Testis (tissue), 3 donors: ENCODE measurements around the gene GNRHR. TPM values are rescaled to one million over a fixed set of nuclear protein-coding genes. Genes with fewer than 3 reads are reported as not detected.

ENCODE experiments used
- DNase-seq: peaks from one replicate; pipeline ENCODE4 v3.0.0-alpha.2; 2019
- H3K27ac ChIP-seq, 2 donors: fragments of 200-600 bp; sonication (generic); one replicate each; pipeline ENCODE4 v1.5.1; 2019
- H3K27me3 ChIP-seq: fragments of 200-600 bp; sonication (generic); one replicate; pipeline ENCODE4 v1.5.1; 2019
- H3K36me3 ChIP-seq: fragments of 200-600 bp; sonication (generic); one replicate; pipeline ENCODE4 v1.5.1; 2017; ENCODE audit warnings: low read depth; ENCODE audit errors: missing control alignments
- H3K4me1 ChIP-seq: fragments of 200-600 bp; sonication (generic); one replicate; pipeline ENCODE4 v1.5.1; 2019
- H3K4me3 ChIP-seq, 2 donors: fragments of 200-600 bp; sonication (generic); one replicate each; pipeline ENCODE4 v1.5.1; 2017 to 2019
- H3K9me3 ChIP-seq: fragments of 200-600 bp; sonication (generic); one replicate; pipeline ENCODE4 v1.5.1; 2017
- POLR2A ChIP-seq: fragments of 450-650 bp; IDR thresholded peaks from one replicate; pipeline ENCODE4 v1.6.1; 2017; ENCODE audit warnings: antibody characterized with exemption, mild to moderate bottlenecking, moderate library complexity
- WGBS, 2 donors: methylation state at CpG; one replicate each; pipeline ENCODE4 v1.1.5; 2018; 5-methylcytosine and 5-hydroxymethylcytosine counted together
- intact Hi-C: fragments of 100-400 bp; cut with DNase I; formaldehyde crosslinking; loops from one replicate; pipeline ENCODE4 v1.15.1; 2023; ENCODE audit warnings: low total_unique reads
- polyA plus RNA-seq: library from polyadenylated mRNA; stranded (reverse); fragments of 350-450 nt; fragmentation: Illumina TruSeq; extraction: RNeasy Lipid Tissue Mini Kit (QIAGEN cat#74804); gene quantifications from one replicate; pipeline ENCODE4 v1.2.3, GENCODE V29; 2014; ENCODE audit warnings: low read depth, low replicate concordance; ENCODE audit not compliant: insufficient read depth
- total RNA-seq, 2 donors: library from RNA; depleted of rRNA; stranded (reverse); fragments of >200 nt; gene quantifications; one replicate each; pipeline ENCODE4 v1.2.3, GENCODE V29; 2016
- TF ChIP-seq, protein P1 (sequence below), 3 experiments: fragments of 450-650 bp in 2 of 3; fragments of 200-600 bp in 1 of 3; sonication (generic) in 1 of 3; IDR thresholded peaks; one replicate each; pipeline ENCODE4 v1.5.1; 2016 to 2019; ENCODE audit warnings: antibody characterized with exemption in 3 of 3, mild to moderate bottlenecking in 2 of 3, moderate library complexity in 1 of 3

GNRHR gene
- total and polyA plus RNA-seq, 3 donors from 2014 or later, result 0.16 TPM; not detected in 2

DNA sequence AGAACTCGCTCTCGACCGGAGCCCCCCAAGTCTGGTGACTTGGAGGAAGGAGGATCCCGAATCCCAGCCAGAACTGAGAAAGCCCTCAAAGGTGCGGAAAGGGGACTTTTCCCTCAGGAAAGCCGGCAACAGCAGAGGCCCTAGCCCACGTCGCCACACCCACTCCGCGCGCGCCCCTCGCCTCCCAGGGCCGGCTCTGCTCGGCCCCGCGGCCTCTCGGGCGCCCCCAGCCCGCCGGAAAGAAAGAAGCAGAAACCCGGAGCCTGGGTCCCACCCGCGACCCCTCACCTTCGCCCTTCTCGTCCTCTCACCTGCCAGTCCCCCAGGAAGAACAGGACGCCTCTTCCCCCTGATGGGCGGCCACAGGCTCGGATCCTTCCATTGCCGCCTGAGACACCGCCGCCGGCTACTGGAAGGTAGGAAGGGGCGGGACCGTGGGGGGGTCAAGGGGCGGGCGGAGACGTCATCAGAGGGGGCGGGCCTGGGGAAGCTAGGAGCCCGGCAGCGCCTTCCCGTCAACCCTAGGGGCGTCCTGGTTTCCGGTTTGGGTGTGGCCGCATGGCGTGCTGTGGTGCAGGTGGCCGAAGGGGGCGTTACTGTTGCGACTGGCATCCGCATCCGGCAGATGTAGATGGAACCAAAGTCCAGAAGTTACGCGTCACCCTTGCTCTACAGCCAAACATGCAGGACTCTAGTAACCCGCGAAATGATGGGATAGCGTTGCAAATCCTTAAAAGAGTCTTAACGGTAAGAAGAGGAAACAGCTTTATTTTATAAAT lies 53.3 kb downstream of the GNRHR start, which contains the start of gene UBA6:
TSS of gene UBA6 (minus strand) at position 418 of the 779 bp plus-strand sequence. CDS start at position 382, 36 bp downstream.
- DNase-seq, result peak; percentile 98
- intact Hi-C loops, result no loop called here

DNA sequence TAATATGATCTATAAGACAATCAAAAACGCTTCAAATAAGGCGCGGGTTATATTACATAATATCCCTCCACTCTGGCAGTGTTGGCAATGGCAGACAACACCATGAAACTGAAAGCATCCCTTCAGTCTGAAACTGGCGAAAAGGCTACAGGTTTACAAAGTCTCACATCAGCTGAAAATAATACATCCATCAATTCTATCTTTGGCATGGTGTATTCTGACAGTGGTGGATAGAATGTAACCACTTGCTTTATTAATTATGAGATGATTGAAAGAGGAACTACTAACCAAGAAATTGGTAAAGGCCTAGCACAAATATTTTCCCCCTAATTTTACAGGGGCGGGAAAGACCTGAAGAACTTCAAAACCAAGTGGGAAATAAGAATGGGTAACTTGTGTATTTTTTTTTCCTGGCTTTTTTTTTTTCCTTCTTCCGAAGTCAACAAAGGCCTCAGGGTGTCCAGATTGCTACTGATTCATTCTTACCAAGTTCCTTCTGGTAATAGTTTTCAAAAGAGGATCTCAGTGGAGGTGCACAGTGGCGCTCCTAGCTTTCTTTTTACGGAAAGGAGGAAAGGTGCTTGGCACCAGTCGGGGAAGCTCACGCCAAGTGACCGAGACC lies 54.0 kb downstream of the GNRHR start:
- no peaks in the 10 kb centered on the region for H3K27me3 ChIP-seq
- peak overlapping the region; percentile 83 to 87 for H3K4me3 ChIP-seq
- intact Hi-C loops, result no loop called here
- H3K27ac ChIP-seq, result peak overlapping the region; percentile 89 to 91
- TF ChIP-seq POLR2A, result no peak
- TF ChIP-seq, protein P1, sequence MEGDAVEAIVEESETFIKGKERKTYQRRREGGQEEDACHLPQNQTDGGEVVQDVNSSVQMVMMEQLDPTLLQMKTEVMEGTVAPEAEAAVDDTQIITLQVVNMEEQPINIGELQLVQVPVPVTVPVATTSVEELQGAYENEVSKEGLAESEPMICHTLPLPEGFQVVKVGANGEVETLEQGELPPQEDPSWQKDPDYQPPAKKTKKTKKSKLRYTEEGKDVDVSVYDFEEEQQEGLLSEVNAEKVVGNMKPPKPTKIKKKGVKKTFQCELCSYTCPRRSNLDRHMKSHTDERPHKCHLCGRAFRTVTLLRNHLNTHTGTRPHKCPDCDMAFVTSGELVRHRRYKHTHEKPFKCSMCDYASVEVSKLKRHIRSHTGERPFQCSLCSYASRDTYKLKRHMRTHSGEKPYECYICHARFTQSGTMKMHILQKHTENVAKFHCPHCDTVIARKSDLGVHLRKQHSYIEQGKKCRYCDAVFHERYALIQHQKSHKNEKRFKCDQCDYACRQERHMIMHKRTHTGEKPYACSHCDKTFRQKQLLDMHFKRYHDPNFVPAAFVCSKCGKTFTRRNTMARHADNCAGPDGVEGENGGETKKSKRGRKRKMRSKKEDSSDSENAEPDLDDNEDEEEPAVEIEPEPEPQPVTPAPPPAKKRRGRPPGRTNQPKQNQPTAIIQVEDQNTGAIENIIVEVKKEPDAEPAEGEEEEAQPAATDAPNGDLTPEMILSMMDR (IDR thresholded peaks at IDR 0.05), result no peak
- no peaks in the 10 kb centered on the region for H3K9me3 ChIP-seq
- no peak for DNase-seq
- H3K36me3 ChIP-seq, result no peaks in the 10 kb centered on the region
- WGBS, 2 donors, result 18 to 20% methylated on average over 11 of the region's 11 CpGs
- H3K4me1 ChIP-seq, result peaks cover 6% of the 10 kb centered on the region

More for the DNA sequence above, 53.3 kb downstream of the GNRHR start, which contains the start of gene UBA6:
- TF ChIP-seq, protein P1 (IDR thresholded peaks at IDR 0.05), result peak in 2 of 3 experiments; percentile 7 to 27
- TF ChIP-seq POLR2A, result no peak
- H3K27me3 ChIP-seq, result no peaks in the 10 kb centered on the region
- H3K27ac ChIP-seq, result peak within 1 kb of the TSS; percentile 89 to 91
- 1 to 2% methylated on average over 24 to 57 of the region's 57 CpGs for WGBS, 2 donors
- H3K4me1 ChIP-seq, result peaks cover 6% of the 10 kb centered on the region
- H3K4me3 ChIP-seq, result peak within 1 kb of the TSS; percentile 83 to 87
- H3K36me3 ChIP-seq, result no peaks in the 10 kb centered on the region
- no peaks in the 10 kb centered on the region for H3K9me3 ChIP-seq

DNA sequence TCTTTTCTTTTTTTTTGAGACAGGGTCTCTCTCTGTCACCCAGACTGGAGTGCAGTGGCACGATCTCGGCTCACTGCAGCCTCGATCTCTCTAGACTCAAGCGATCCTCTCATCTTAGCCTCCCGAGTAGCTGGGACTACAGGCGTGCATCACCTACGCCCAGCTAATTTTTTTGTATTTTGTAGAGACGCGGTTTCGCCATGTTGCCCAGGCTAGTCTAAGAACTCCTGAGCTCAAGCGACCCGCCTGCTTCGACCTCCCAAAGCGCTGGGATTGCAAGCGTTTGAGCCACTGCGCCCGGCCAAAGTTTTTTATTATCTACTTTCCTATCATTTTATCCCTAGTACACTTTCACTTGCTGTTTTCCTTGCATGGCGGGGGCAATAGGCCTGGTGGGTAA lies 54.6 kb downstream of the GNRHR start:
- Histone ChIP-seq H3K9me3 (no peaks in the 10 kb centered on the region), H3K36me3 (no peaks in the 10 kb centered on the region), H3K27me3 (no peaks in the 10 kb centered on the region), H3K4me3 (peak overlapping the region; percentile 83 to 87), H3K4me1 (peaks cover 6% of the 10 kb centered on the region), H3K27ac (no peak overlapping the region)
- WGBS, 2 donors, result 66 to 76% methylated on average over 18 of the region's 18 CpGs
- intact Hi-C loops, result no loop called here
- DNase-seq, result no peak
- TF ChIP-seq, protein P1 (IDR thresholded peaks at IDR 0.05), result no peak
- TF ChIP-seq POLR2A, result no peak

DNA sequence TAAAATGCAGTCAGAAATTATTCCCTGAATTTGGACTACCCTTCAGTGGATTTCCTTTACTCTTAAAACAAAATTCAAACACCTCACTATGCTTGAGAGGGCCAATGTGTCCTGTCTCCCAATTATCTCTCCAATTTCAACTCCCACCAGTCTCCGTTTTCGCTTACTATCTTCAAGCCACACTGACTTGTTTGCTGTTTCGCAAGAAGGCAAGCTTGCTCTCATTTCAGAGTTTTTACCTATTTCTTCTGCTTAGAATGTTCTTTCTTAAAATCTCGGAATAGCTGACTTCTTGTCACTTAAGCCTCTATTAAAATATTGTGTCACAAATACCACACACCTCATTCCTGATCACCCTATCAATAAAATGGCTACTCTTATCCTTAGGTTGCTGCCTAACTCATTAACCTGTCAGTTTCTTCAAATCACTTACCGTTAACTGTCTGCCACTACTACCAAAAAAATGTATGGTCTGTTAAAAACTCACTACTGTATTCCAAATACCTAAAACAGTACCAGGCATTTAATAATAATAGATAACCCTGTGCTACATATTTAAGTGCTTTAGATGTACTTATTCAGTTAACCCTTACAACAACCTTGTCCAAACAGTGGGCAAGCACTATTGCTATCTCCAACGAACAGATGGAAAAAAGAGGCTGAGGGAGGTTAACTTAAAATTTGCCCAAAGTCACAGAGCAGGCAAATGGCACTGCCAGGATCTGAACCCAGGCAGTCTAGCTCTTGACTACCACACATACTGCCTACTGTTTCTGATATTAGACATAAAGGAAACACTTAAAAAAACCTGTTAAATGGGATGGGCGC lies 56.1 kb downstream of the GNRHR start:
- Histone ChIP-seq H3K4me3 (no peak overlapping the region), H3K36me3 (no peaks in the 10 kb centered on the region), H3K27ac (no peak overlapping the region), H3K4me1 (peaks cover 6% of the 10 kb centered on the region), H3K27me3 (no peaks in the 10 kb centered on the region), H3K9me3 (no peaks in the 10 kb centered on the region)
- intact Hi-C loops, result no loop called here
- WGBS, 2 donors, result 63 to 72% methylated on average over 7 of the region's 7 CpGs
- no peak for DNase-seq
- no peak for TF ChIP-seq POLR2A
- TF ChIP-seq, protein P1 (IDR thresholded peaks at IDR 0.05), result no peak
